GM21515 (cell line): ENCODE measurements around the gene AATK.

Source experiments
- ATAC-seq: cut with Tn5 transposase; IDR thresholded peaks from one replicate; pipeline ENCODE4 v1.9.1; 2021; ENCODE audit not compliant: unreplicated experiment

Gene AATK

DNA sequence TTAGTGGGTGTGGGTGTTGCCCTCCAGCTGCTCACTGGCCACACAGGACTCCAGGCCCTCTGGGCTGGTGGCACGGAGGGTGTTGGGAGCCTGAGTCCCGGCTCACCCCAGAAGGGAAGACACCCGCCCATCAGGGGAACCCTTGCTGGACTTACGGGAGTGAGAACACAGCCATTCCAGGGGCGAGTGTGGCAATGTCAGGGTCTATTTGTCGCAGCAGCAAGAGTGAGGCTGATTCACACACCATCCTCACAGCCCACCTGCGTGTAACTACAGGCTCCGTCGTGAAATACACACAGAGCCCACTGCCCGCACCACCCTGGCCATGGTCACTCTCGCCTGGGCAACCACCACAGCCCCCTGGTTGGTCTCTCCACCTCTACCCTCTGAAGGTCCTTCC, 17.8 kb upstream of the AATK start:
- no peak for ATAC-seq

DNA sequence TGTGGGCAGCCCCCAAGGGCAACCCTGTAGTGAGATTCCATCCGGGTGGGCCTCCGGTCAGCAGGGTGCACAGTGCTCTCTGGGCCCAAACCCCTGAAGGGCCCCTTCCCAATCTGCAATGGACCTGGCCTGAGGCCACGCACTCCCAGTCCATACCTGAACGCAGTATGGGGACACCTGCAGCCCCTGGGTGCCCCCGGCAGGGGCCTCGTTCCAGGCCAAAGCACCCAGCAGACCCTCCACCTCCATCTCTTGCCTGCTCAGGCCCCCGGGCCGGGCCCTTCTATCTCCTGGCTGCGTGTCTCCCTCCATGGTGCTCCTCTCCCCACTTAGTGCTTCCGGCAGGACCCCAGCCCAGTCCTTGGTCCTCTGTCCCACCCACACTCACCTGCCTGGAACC, 17.3 kb upstream of the AATK start:
- no peak for ATAC-seq

DNA sequence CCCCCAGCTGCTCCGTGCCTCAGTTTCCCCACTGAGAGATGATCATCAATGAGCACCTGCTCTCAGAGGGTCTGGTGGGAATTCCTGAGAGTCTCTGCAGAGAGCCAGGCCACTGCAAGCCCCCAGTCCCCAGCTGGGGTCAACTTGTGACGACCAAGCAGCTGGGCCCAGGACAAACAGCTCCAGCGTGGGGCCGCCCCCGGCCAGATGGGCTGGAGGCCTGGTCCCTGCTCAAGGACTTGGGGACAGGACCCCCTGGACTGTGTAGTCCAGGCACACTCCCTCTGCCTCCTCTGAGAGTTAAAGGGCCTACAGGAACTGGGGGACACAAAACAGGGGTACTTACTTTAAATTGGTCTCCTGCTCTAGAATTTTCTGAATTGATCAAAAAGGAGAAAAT, 16.6 kb upstream of the AATK start:
- no peak for ATAC-seq

DNA sequence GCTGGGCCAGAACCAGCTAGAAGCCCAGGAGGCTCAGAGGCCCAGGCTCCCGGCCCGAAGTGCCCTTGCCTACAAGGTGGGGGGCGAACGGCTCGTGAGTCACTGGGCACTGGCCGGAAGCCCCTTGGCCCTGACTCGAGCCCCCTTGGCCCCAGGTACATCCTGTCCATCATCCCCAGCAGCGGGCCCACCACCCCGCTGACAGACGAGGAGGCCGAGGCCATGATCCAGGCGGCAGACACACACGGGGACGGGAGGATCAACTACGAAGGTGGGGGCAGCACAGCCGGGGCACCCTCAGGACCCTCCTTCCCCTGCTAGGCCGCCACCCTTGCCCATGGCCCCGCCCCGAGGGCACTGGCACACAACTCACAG, 15.8 kb upstream of the AATK start:
- no peak for ATAC-seq

DNA sequence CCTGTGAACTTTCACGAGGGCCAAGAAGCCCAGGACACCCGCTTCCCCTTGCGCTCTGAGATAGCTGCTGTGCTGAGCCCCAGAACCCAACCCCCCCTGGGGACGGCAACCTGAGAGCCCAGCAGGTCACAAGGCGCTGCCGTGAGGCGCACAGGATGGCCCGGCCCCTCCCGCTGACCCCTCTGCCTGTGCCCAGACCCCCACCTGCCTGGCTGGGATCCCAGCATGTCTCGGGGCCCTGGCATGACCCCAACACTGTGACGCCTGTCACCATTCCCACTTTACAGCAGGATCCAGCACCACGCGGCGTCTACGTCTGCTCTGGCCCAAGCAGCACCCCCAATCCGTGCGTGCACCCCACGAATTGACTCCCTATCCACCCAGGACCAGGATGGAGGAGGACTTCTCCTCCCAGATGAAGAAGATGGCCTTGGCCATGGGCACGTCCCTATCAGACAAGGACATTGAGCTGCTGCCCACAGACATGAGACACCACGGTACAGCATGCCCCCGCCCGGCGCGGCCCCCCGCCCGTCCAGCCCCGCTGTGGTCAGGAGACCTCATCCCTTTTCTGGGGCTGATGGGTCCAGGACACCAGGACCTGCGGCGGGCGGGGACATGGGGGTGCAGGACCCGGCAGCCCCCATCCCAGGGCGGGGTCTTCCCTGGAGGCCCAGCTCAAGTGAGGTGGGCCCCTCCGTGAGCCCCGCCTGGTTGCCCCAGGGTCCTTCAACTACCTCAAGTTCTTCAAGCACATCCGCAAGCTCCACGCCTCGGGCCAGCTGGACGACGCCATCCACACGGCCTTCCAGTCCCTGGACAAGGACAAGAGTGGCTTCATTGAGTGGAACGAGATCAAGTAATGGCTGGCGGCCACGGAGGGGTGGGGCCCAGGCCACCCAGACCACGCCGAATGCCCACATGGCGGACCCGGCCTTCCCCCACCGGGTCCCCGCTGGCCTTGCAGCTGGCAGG, 15.1 kb upstream of the AATK start:
- no peak for ATAC-seq

DNA sequence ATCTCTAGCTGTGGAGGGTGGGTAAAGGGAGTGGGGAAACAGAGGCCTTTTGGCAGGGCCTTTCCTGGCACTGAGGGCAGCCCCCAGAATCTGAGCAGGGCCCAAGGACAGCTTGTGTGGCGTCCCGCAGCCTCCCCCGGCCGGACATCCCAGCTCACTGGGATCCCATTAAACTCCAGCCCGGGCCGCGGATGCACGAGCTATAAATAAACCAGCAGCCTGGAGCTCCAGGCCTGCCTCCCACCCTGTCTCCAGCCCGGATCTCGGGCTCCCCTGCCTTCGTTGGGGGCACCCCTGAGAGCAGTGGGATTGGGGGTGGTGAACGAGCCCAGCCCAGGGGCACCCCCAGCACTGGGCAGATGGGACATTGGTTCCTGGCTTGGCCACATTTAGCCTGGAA, 13.8 kb upstream of the AATK start:
- no peak for ATAC-seq

DNA sequence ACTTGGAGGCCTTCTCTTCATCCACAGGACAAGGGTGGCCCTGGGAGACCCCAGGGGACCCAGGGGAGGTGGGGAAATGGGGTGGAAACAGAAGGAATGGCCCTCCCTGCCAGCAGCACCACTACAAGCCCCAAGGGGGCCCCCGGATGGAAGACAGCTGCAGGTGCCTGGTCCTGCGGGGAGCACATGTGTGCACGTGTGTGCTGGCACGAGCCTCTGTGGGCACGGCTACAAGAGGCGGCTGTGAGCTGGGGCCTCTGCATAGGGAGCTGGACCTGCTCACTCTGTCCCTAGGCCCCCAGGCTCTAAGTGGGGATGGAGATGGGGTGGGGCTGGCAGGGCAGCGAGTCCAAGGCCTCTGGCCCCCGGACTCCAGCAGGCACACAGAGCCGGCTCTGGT, 13.2 kb upstream of the AATK start:
- ATAC-seq, result no peak

DNA sequence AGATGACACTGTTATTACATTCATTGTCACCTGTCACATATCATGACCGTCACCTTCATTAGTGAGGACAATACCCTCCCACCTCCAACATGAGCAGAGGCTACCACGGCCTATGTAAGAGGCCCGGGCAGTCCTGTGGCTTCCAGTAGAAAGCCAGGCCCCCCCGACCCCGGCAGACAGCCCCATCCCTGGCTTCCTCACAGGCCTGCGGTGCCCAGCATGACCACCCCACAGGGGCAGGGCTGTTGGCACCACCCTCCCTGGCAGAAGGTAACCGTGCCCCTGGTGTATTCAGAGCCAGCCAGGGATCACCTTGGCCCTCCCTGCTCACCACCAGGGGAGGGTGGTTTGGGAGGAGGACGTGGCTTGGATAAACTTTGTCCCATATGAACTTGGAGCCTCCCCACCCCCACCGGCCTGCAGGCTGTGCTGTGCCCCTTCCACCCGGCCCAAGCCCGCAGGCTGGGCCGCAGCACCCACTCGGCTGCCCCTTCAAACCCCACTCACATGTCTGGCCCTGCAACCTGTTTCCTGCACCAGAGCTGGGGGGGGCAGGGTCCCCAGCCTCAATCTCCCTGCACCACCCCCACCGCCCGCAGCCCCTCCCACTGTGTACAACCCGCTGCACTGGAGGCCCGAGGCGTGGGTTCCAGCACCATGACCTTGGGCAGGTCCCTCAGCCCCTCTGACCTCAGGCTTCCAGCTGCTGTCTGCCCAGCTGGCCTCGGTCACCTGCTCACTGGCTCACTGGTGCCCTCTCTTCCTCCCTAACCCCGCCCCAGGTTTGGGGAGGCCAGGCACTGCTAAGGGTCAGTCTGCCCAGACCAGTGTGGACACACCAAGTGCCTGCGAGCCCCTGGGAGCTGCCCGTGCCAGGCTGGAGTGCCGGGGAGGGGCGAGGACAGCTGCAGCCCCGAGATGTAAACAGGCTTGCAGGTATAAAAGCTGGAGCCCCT, 12.4 kb upstream of the AATK start:
- ATAC-seq, result no peak

DNA sequence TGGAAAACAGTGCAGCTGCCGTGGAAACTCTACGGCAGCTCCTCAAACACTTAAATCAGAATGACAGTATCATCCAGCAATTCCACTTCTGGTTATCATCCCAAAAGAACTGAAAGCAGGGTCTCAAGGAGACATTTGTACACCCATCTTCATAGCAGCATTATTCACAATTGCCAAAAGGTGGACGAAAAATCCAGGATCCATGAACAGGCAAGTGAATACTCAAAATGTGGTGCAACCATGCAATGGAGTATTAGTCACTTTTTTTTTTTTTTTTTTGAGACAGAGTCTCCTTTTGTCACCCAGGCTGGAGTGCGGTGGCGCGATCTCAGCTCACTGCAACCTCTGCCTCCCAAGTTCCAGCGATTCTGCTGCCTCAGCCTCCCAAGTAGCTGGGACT, 10.6 kb upstream of the AATK start:
- ATAC-seq, result no peak

DNA sequence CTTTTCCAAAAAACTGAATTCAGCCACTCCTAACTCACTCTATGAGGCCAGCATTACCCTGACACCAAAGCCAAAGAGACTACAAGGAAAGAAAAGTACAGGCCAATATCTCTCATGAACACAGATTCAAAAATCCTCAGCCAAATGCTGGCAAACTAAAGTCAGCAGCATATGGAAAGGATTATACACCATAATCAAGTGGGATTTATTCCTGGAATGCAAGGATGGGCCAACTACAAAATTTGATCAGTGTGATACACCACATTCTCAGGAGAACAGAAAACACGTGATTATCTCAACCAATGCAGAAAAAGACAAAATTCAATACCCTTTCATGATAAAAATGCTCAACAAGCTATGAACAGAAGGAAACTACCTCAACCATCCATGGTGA, 7.7 kb upstream of the AATK start:
- no peak for ATAC-seq

DNA sequence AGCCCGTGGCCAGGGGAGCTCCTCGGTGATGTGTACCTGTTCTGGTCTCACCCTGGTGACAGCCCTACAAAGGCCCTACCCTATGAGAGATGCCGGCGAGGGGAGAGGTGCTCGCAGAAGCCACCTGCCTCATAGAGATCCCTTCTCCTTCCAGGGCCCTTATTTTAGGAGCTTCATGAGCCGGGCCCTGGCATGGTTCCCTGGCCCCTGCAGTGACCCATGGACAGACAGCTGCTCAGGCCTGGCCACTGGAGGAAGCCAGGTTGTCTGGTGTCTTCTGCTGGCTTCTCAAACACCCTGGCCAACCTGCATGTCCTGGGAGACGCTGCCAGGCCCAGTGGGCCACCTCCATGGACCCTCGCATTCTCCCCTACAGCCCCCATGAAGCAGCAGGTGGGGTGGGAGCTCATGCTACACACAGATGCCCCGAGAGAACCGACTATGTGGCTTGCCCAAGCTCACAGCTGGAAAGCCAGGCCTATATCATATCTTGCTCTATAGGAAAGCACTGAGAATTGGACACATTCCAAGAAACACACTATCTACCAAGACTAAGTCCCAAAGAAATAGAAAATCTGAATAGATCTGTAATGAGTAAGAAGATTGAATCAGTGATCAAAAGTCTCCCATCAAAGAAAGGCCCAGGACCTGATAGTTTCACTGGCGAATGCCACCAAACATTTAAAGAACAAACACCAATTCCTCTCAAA, 7.2 kb upstream of the AATK start:
- no peak for ATAC-seq

DNA sequence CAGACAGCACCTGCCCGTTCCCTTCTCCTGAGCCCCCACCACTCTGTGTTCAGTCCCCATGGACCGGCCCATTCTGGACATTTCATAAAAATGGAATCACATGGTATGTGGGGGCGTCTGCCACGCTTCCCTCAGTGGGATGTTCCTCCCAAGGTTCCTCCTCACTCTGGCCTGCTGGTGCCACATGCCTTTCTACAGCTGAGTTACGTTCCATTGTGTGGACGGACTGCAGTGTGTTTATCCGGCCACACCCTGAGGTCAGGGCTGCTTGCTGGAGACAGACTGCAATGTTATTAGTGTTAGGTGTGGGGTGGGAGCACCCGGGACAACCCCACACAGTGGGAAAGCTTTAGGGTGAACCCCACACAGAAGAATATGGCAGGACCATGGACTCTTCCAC, 5.9 kb upstream of the AATK start:
- no peak for ATAC-seq

DNA sequence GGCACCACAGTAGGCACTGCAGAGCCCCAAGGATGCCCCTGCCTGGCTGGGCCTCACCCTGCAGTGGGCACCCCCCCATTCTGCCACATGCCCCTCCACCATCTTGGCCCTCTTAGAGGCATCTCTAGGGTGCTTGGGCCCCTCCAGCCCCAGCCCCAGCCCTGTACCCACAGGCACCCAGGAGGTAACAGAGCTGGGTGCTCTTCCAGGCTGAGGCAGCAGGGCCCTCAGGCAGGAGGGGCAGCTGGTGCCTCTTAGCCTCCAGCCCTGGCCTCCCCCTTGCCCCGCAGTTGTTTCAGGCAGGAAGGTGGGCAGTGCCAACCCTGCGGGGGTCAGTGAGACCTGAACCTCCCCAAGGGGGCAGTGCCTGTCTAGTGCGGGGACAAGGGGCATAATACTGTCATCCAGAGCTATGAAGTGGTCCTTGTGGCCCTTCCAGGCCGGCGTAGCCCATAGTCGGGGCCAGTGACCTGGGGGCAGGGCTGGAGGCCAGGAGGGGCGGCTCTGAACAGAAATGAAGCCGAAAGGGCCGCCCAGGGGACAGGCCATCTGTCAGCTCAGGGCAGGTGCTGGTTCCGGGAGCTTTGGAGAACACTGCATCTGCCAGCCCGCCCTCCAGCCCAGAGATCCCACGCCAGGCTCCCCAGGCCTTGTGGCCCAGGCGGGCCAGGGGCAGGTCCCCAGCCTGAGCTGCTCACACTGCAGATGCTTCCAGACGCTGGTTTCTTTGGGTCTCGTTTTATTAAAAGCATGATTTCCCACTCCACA, 4.9 kb upstream of the AATK start:
- no peak for ATAC-seq

DNA sequence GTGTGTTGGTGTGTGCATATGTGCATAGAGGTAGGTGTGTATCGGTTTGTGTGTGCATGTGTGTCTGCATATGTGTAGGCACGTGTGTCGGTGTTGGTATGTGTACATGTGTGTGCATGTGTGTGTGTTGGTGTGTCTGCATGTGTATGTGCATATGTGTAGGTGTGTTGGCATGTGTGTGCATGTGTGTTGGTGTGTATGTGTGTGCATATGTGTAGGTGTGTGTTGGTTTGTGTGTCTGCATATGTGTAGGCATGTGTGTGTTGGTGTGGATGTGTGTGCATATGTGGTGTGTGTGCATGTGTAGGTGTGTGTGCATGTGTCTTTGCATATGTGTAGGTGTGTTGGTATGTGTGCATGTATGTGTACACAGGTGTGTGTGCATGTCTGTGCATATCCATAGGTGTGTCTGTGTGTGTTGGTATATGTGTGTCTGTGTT, 3.9 kb upstream of the AATK start:
- no peak for ATAC-seq

DNA sequence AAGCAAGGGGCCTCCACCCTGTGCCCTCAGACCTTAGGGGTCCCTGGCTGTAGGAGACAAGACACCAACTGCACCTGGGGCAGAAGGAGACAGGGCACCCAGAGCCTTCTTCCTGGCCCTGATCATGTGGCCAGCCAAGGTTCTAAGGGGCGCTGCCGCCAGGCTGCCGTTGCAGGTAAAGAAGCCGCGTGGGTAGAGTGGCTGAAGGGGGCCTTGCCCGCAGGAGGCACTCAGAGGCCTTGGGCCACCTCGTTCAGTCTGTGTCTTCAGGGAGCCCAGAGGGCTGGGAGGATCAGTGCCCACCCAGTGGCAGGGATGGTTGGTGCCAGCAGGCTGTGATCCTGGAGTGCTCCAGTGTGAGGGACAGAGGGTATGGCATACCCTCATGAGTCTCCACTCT, 1.6 kb upstream of the AATK start:
- ATAC-seq, result no peak

DNA sequence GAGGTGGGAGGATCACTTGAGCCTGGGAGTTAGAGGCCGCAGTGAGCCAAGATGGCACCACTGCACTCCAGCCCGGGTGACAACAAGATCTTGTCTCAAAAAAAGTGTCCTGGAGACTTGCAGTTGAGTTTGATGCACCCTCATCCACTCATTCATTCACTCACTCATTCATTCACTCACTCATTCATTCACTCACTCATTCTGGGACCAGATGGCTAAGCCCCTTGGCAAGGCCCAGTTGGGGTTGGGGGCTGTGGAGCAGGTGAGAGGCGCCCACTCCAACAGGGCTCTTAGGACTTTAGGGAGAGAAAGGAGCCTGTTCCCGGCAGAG, 1.1 kb upstream of the AATK start:
- no peak for ATAC-seq

DNA sequence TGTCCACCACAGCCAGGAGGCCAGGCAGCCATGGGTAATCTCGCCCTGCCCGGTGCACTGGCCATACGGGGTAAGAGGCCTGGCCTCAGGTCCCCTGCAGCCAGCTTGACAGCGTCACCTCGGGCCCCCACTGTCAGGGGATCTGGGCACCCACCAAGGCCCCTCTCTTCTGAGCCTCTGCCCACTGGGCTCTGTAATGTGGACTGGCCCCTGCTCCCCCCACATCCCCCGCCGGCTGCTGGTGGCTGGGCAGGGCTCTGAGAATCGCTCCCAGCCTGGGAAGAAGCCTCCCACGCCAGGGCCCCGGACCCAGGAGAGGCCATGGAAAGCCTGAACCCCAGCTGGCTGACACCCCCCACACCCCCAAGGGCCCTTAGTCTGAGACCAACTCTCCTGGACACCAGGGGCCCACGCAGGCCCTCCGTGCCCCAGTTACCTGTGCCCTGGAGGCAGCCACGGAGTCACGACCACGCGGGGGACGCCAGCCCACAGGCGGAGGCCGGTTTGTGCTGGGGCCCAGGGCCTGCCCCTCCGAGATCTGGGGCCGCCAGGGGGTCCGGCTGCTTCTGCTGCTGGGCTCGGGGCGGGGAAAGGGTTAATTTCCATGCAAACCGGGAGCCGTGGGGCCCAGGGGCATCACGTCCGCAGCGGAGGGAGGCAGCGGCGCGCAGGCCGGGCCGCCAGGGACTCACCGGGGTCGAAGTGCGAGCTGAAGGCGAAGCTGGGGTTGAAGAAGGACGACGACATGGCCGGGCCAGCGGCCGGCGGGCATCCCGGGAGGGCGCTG, 582 bp downstream of the AATK start, which contains the start of gene PVALEF:
Gene PVALEF, plus strand, starts transcription at position 262 of the 787 bp plus-strand sequence. CDS start 15,720 bp downstream, outside the sequence.
- no peak for ATAC-seq

DNA sequence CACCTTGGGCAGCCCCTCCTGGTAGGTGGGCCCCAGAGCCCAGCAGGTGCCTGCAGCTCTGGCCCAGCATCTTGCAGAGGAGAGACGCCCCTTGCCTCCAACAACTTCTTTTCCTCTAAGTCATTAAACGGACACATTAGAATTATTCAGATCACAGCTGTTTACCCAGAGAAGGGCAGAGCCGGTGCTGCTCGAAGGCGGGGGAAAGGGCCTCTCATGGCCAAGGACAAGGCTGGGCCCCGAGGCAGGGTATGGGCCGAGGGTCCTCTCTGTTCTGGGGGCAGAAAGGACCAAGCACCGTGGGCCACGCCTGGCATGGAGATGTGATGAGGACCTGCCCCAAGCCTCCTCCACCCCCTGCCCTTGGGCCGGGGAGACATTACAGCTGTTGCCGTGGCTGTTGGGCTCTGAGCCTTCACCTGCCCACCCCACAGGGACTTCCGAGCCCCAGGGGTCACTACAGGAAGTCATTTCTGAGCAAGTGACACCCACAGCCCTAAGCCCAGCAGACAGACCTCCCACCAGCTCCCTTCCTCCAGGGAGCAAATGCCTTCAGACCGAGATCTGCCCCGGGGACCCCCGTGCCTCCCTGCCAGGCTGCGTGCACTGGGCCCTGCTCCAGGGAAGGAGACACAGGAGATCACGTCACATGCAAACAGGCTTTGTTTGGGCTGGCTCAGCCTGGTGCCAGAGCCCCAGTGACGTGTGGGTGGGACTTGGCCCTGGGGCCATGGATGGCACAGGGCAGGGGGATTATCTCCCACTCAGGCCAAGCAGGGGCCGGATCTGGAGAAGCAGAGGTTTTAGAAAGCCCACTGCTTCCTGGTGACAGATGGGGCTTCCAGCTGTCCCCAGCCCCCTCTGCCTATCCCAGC, 1.4 kb downstream of the AATK start:
- no peak for ATAC-seq
